ENCODE measurements around the gene ACACB. TPM values are rescaled to one million over a fixed set of nuclear protein-coding genes. Genes with fewer than 3 reads are reported as not detected.
"Not testable (repeated sequence)": the region's sequence is repeated elsewhere in the genome, so short reads cannot be mapped to it uniquely, and the experiment has no call there.

ACACB gene
- total RNA-seq, 2 experiments from 2014 or later = 21.4 to 23.2 TPM

DNA sequence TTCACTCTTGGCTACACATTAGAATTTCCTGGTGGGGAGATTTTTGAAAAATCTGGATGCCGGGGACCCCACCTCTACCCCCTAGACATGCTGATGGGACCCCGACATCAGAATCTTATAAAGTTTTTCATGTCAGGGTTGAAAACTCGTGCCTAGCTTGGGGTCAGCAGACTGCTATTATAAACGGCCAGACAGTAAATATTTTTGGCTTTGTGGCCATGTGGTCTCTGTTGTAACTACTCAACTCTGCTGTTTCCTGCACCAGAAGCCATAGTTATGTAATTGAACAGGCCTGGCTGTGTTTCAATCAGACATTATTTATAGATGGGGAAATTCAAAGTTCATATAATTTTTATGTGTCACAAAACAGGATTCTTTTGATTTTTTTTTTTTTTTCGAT is 41.6 kb downstream of the ACACB start:
- POLR2A ChIA-PET = no interaction called here
- DNase-seq (no peak), ATAC-seq (ENCODE audit: low read depth) (no peak)
- Mint-ChIP-seq H3K4me3 (no peak overlapping the region), H3K27ac (no peak overlapping the region), H3K27me3 (no peaks in the 10 kb centered on the region), H3K9me3 (no peaks in the 10 kb centered on the region), H3K36me3 (peaks cover 1% of the 10 kb centered on the region), H3K4me1 (peaks cover 20% of the 10 kb centered on the region)

DNA sequence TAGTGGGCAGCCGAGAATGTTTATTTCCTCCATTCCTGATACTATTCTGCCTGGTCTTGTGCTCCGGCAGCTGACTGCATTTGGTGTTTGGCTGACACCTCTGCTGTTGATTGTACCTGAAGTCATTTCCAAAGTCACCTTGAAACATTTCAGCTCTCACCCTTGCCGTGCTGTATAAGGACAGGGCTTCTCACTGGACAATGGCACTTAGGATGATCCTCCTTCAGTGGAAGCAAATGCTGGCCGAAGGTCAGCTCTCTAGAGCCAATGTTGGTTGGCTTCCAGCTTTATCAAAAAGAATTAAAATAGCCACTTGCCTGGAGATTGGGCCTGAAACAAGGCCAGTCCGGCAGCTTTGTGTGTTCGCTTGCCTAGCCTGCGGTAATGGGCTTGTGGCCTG is 44.0 kb downstream of the ACACB start:
- Mint-ChIP-seq H3K4me3 (no peak overlapping the region), H3K9me3 (no peaks in the 10 kb centered on the region), H3K27me3 (no peaks in the 10 kb centered on the region), H3K27ac (no peak overlapping the region), H3K36me3 (peaks cover 4% of the 10 kb centered on the region), H3K4me1 (peaks cover 12% of the 10 kb centered on the region)
- POLR2A ChIA-PET = no interaction called here
- DNase-seq (no peak), ATAC-seq (ENCODE audit: low read depth) (no peak)

DNA sequence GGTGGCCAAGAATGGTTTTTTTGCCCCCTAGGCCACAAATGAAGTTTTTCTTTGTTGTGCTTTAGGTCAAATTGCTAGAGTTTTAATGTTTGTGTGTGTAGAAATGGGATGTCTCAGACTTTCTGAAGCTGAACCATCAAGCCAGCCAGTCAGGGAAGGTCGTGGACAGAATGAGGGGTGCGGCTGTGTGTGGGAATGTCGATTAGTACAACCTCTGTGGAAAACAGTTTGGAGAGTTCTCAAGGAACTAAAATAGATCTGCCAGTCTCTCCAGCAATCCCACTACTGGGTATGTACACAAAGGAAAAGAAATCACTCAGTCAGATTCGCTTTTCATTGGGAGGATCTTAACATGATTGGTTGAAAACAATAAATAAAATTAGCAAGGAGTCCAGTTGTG is 44.5 kb downstream of the ACACB start:
- Mint-ChIP-seq H3K27ac (no peak overlapping the region), H3K4me3 (no peak overlapping the region), H3K9me3 (no peaks in the 10 kb centered on the region), H3K4me1 (peaks cover 9% of the 10 kb centered on the region), H3K36me3 (peaks cover 4% of the 10 kb centered on the region), H3K27me3 (no peaks in the 10 kb centered on the region)
- POLR2A ChIA-PET = no interaction called here
- ATAC-seq (ENCODE audit: low read depth) (no peak), DNase-seq (no peak)

DNA sequence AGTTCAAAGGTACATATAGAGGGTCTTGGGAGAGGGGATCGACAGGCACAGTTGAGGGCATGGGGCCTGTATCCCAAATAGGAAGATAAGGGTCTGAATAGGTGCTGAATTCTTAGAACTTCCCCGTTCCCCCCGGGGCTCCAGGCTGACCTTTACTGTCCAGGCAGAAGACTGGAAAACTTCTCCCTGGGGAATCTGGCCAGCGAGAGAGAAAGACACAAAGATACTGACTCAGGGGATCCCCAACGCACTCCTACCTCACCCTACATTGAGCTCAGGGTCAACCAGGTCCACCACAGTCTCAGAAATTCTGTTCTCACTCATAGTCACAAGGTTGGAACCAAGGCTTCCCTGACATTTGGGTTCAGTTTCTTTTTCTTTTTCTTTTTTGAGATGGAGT is 46.2 kb downstream of the ACACB start:
- Mint-ChIP-seq H3K27ac (no peak overlapping the region), H3K4me3 (no peak overlapping the region), H3K4me1 (peaks cover 8% of the 10 kb centered on the region), H3K27me3 (no peaks in the 10 kb centered on the region), H3K36me3 (peaks cover 6% of the 10 kb centered on the region), H3K9me3 (no peaks in the 10 kb centered on the region)
- POLR2A ChIA-PET = no interaction called here
- no peak for DNase-seq
- no peak for ATAC-seq (ENCODE audit: low read depth)

DNA sequence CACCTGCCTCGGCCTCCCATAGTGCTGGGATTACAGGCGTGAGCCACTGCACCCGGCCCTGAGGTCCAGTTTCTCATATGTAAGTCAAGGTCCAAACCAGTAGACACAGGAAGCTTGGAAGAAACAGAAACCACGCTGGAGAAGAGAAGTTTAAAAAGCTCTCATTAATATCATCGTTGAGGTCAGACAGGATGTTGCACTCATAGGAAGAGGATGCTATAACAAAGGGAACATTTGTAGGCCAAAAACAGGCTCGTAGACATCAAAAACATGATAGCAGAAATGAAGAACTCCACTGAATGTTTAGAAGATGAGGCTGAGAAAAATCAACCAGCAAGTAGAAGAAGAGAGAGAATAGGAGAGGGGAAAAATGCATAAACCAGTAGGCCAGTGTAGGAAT is 46.8 kb downstream of the ACACB start:
- Mint-ChIP-seq H3K4me1 (peaks cover 5% of the 10 kb centered on the region), H3K4me3 (no peak overlapping the region), H3K36me3 (peaks cover 8% of the 10 kb centered on the region), H3K27me3 (no peaks in the 10 kb centered on the region), H3K9me3 (no peaks in the 10 kb centered on the region), H3K27ac (no peak overlapping the region)
- no peak for DNase-seq
- POLR2A ChIA-PET = no interaction called here
- ATAC-seq (ENCODE audit: low read depth) = no peak

DNA sequence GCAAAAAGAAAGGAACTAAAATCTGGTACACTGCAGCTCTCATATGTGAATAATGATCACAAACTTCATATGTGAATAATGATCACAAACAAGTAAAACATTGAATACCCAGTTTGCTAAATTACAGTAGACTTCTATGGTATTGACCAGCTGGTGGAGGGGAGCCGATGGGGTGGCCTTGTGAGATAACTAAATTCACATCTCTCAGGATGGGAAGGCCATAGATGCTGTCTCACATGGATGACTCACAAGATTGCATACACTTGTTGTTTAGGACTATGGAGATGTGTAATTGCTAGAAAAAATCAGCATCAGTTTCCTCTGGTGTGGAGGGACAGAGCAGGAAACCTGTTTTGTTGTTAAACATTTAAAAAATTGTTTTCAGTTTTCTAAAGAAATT is 49.2 kb downstream of the ACACB start:
- no peak for DNase-seq
- POLR2A ChIA-PET = no interaction called here
- no peak overlapping the region for H3K27ac Mint-ChIP-seq
- peaks cover 1% of the 10 kb centered on the region for H3K9me3 Mint-ChIP-seq
- no peak overlapping the region for H3K4me3 Mint-ChIP-seq
- H3K27me3 Mint-ChIP-seq = no peaks in the 10 kb centered on the region
- peaks cover 13% of the 10 kb centered on the region for H3K36me3 Mint-ChIP-seq
- ATAC-seq (ENCODE audit: low read depth) = no peak
- H3K4me1 Mint-ChIP-seq = peaks cover 5% of the 10 kb centered on the region

DNA sequence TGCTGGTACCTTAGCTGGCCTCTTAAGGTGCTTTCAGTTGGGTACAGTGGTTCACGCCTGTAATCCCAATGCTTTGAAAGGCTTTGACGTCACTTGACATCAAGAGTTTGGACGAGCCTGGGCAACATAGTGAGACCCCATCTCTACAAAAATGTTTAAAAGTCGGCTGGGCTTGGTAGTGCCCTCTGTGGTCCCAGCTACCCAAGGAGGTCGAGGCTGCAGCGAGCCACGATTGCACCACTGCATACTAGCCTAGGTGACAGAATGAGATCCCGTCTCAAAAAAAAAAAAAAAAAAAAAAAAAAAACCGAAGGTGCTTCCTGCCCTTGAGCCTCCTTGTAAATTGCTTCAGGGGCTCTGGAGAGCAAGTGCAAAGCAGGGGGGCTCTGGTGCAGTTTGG is 50.0 kb downstream of the ACACB start:
- H3K4me1 Mint-ChIP-seq = peaks cover 5% of the 10 kb centered on the region
- no peak overlapping the region for H3K4me3 Mint-ChIP-seq
- no peak for DNase-seq
- POLR2A ChIA-PET = no interaction called here
- peaks cover 1% of the 10 kb centered on the region for H3K9me3 Mint-ChIP-seq
- no peak for ATAC-seq (ENCODE audit: low read depth)
- H3K27me3 Mint-ChIP-seq = no peaks in the 10 kb centered on the region
- H3K36me3 Mint-ChIP-seq = peaks cover 15% of the 10 kb centered on the region
- no peak overlapping the region for H3K27ac Mint-ChIP-seq

DNA sequence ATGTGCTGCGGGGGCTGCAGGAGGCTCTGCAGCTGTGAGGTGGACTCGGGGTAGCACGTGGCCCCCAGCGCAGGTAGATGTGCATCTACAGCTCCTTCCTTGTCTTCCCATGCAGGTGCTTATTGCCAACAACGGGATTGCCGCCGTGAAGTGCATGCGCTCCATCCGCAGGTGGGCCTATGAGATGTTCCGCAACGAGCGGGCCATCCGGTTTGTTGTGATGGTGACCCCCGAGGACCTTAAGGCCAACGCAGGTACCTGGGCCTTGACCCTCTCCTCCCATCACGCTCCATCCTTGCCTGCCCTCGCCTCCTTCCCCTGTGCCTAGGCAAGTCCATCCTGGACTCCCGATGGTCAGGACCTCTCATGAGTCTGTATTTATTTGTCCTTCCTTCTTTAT is 51.4 kb downstream of the ACACB start:
- Mint-ChIP-seq H3K27ac (no peak overlapping the region), H3K27me3 (no peaks in the 10 kb centered on the region), H3K4me3 (no peak overlapping the region), H3K4me1 (peaks cover 5% of the 10 kb centered on the region), H3K36me3 (peaks cover 27% of the 10 kb centered on the region), H3K9me3 (peaks cover 3% of the 10 kb centered on the region)
- POLR2A ChIA-PET = interaction anchor here (0.6 kb wide), 1 partner anchor 692 kb away, joined by 3 read pairs; no protein-coding TSS in a partner anchor
- DNase-seq (no peak), ATAC-seq (ENCODE audit: low read depth) (no peak)

DNA sequence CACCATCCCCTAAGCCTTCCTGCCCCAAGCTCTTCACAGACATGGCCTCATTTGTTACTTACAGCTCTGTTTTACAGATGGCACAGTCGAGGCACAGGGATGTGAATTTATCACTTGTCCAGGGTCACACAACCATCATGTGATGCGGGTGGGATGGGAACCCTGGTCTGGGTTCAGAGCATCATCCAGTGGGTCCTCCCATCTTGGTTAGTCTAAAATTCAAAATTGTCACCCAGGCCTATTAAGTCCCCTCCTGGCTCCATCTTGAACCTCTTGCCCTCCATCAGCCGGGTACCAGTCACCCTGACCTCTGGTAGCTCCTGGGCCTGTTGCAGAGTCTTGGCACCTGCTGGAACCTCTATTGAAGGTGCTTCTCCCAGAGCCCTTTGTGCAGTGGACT is 52.9 kb downstream of the ACACB start:
- POLR2A ChIA-PET = no interaction called here
- Mint-ChIP-seq H3K9me3 (peaks cover 3% of the 10 kb centered on the region), H3K27ac (no peak overlapping the region), H3K27me3 (no peaks in the 10 kb centered on the region), H3K4me1 (no peaks in the 10 kb centered on the region), H3K4me3 (no peak overlapping the region), H3K36me3 (peaks cover 31% of the 10 kb centered on the region)
- no peak for DNase-seq
- ATAC-seq (ENCODE audit: low read depth) = no peak

DNA sequence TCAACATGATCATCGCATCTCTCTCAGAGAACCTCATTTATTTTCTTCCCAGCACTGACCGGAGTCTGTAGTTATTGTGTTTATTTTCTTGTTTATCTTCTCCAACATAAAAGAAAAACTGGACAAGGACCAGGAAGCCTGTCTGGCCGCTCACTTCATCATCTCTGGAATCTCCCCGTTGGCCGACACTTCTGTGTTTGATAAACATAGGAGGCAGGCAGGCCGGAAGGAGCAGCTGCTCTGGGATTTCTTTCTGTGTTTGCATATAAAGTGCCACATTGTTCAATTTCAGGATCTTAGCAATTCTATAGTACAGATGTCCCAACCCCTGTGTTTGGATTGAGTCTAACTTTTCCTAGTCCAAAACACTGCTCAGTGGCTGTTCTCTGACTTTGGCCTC is 53.3 kb downstream of the ACACB start:
- no peak for ATAC-seq (ENCODE audit: low read depth)
- DNase-seq = no peak
- no peak overlapping the region for H3K4me3 Mint-ChIP-seq
- POLR2A ChIA-PET = no interaction called here
- H3K27me3 Mint-ChIP-seq = no peaks in the 10 kb centered on the region
- no peaks in the 10 kb centered on the region for H3K4me1 Mint-ChIP-seq
- no peak overlapping the region for H3K27ac Mint-ChIP-seq
- peaks cover 32% of the 10 kb centered on the region for H3K36me3 Mint-ChIP-seq
- peaks cover 3% of the 10 kb centered on the region for H3K9me3 Mint-ChIP-seq

DNA sequence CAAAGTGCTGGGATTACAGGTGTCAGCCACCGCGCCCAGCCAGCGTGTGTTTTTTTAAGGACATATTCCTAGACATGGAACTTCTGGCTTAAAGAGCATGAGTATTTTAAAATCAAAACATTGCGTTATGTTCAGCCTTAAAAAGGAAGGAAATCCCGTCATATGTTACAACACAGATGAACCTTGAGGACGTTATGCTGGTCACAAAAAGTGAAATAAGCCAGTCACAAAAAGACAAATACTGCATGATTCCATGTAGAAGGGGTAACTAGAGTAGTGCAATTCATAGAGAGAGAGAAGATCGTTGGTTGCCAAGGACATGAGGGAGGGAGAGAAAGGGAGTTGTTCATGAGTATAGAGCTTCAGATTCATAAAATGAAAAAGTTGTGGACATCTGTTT is 53.9 kb downstream of the ACACB start:
- H3K4me1 Mint-ChIP-seq = no peaks in the 10 kb centered on the region
- ATAC-seq (ENCODE audit: low read depth) (no peak), DNase-seq (no peak)
- H3K36me3 Mint-ChIP-seq = peaks cover 32% of the 10 kb centered on the region
- H3K9me3 Mint-ChIP-seq = peaks cover 3% of the 10 kb centered on the region
- H3K27me3 Mint-ChIP-seq = no peaks in the 10 kb centered on the region
- POLR2A ChIA-PET = no interaction called here
- peak overlapping the region; percentile 61 for H3K27ac Mint-ChIP-seq
- H3K4me3 Mint-ChIP-seq = no peak overlapping the region

DNA sequence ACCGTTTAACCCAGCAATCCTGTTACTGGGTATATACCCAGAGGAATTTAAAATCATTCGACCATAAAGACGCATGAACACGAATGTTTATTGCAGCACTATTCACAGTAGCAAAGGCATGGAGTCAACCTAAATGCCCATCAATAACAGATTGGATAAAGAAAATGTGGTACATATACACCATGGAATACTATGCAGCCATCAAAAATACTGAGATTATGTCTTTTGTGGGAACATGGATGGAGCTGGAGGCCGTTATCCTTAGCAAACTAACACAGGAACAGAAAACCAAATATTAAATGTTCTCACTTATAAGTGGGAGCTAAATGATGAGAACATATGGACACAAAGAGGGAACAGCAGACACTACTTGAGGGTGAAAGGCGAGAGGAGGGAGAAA is 56.4 kb downstream of the ACACB start:
- POLR2A ChIA-PET; H3K4me1 Mint-ChIP-seq; H3K27ac Mint-ChIP-seq; H3K4me3 Mint-ChIP-seq; ATAC-seq (ENCODE audit: low read depth); DNase-seq; H3K9me3 Mint-ChIP-seq; H3K27me3 Mint-ChIP-seq: not testable (repeated sequence)
- peaks cover 30% of the 10 kb centered on the region for H3K36me3 Mint-ChIP-seq

DNA sequence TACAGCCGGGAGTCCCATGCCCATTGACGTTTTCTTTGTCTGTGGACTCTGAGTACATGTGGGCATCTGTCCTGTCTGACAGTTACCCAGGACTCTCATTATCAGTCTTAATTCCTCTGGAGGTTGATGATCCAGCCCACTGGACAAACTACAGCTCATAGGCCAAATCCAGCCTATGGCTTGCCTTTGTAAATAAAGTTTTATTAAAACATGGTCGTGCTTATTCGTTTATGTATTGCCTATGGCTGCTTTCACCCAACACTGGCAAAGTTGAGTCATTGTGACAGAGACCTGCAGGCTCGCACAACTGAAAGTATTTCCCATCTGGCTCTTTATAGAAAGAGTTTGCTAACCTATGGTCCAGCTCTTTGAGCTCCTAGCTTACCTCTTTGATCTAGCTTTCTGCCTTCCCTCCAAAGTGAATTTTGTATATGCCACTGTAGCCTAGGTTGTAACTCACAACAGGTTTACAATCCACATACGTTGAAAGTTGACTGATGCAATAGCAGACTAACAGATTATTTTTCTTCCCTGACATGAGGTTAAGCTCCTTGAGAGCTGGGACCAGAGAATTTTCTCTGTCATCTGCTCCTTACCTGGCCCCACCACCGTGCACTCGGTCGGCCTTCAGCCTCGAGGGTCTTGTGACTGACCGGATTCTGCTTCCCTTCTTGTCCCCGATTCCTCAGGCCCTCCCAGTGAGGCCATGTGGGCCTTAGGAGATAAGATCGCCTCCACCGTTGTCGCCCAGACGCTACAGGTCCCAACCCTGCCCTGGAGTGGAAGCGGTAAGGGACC is 57.3 kb downstream of the ACACB start:
- peaks cover 27% of the 10 kb centered on the region for H3K36me3 Mint-ChIP-seq
- no peaks in the 10 kb centered on the region for H3K27me3 Mint-ChIP-seq
- ATAC-seq (ENCODE audit: low read depth) = no peak
- H3K4me3 Mint-ChIP-seq = no peak overlapping the region
- POLR2A ChIA-PET = no interaction called here
- H3K27ac Mint-ChIP-seq = no peak overlapping the region
- no peaks in the 10 kb centered on the region for H3K4me1 Mint-ChIP-seq
- H3K9me3 Mint-ChIP-seq = peaks cover 3% of the 10 kb centered on the region
- DNase-seq = no peak

DNA sequence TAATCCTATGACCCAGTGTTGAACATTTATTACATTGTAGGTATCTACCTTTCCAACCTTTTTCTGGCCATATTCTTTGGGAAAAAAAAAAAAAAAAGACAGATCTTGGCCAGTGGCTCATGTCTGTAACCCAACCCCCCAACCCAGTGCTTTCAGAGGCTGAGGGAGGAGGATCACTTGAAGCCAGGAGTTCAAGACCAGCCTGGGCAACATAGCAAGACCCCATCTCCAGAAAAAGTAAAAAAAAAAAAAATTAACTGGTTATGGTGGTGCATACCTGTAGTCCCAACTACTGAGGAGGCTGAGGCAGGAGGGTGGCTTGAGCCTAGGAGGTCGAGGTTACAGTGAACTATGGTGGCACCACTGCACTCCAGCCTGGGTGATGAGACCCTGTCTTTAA is 58.1 kb downstream of the ACACB start:
- Mint-ChIP-seq H3K4me1 (no peaks in the 10 kb centered on the region), H3K36me3 (peaks cover 27% of the 10 kb centered on the region), H3K4me3 (no peak overlapping the region), H3K27me3 (no peaks in the 10 kb centered on the region), H3K9me3 (peaks cover 3% of the 10 kb centered on the region), H3K27ac (no peak overlapping the region)
- DNase-seq = no peak
- POLR2A ChIA-PET = interaction anchor here (1.2 kb wide), 1 partner anchor 14 kb away, joined by 3 read pairs; no protein-coding TSS in a partner anchor
- ATAC-seq (ENCODE audit: low read depth) = no peak

Data from activated naive CD8-positive, alpha-beta T cell treated with anti-CD3 and anti-CD28 coated beads, Interleukin-2, amount 10 ng/mL, durations not matched to agents 7 days and 5 days (primary cell).